ENCODE data around the gene SERPINB12.
A peak's percentile ranks its signal among the peaks of the same experiment; 100 is the strongest.

The SERPINB12 gene, protein sequence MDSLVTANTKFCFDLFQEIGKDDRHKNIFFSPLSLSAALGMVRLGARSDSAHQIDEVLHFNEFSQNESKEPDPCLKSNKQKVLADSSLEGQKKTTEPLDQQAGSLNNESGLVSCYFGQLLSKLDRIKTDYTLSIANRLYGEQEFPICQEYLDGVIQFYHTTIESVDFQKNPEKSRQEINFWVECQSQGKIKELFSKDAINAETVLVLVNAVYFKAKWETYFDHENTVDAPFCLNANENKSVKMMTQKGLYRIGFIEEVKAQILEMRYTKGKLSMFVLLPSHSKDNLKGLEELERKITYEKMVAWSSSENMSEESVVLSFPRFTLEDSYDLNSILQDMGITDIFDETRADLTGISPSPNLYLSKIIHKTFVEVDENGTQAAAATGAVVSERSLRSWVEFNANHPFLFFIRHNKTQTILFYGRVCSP

DNA sequence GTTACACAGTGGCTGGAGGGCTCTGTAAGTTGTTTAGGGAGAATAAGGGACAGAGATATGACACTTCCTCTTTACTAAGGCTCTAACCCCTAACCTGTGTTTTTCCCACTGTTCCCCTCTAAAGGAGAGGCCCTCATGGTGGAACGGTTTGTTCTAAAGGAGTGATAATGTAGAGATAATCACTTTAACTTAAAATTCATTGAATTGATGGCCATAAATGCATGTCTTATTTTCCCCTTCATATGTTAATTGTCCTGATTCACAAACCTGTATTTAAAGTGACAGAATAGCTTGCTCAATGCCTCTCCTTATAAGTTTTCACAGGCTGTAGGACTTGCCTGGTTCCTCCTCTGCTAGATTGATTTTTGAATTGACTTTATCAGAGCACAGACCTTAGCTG is at the start of gene SERPINB12:
Gene SERPINB12, plus strand, starts transcription at position 301 of the 400 bp plus-strand sequence. CDS start 13,791 bp downstream, outside the sequence.
- DNase-seq, result no peak

GRCh38 chr18:63492851-63493250 is 49.3 kb upstream of the SERPINB12 start:
- DNase-seq, result no peak

DNA sequence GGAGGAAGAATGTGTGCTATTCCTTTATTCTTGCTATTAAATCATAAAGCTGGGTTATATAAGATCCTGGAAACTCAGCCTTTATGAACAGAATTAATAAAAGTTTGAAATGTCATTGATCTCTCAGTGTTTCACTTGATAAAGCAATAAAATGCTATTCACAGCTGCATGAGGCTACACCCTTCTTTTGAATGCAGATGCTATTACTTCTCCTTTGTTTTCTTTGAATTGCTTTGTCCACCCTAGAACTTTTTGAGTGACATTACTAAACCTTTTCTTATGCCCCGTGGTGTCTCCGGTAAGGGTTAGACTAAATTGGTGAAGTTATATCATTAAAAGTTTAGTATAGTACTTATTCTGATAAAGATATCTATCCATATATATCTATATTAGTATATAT is 46.5 kb upstream of the SERPINB12 start:
- DNase-seq, result no peak

GRCh38 chr18:63505566-63506335 is 36.4 kb upstream of the SERPINB12 start:
- peak; percentile 17 for DNase-seq

DNA sequence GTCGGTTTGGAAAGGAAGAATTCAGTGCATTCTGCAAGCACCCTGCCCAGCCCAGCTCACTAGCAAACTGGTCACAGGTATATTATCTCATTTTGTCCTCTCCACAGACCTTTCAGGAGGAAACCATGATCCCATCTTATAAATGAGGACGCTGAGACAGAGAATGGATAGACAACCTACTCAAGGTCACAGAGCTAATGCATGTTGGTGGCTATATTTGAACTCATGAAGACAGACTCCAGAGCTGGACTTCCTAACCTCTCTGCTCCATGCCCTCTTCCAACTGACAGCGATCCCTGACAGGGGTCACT is 35.9 kb upstream of the SERPINB12 start:
- DNase-seq, result no peak

GRCh38 chr18:63508596-63508995 is 33.6 kb upstream of the SERPINB12 start:
- DNase-seq, result no peak

DNA sequence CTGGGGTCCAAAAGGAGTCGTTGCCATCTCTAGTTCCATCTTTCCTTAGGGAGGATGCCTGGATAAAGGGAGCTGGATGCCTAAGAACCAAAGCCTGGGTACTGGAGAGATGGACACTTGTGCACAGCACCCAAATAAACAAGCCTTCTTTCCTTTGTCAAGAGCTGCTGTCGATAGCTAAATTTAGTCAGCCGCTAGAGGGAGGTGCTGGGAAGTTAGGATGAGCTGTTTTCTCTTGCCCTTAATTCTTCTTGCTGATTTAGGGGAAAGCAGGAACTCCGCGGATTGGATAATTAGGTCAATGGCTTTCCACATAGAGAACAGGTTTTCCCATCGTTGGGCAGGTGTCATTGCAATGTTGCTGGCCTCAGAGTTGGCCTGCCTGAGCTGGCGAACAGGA is 30.9 kb upstream of the SERPINB12 start:
- peak; percentile 59 for DNase-seq

DNA sequence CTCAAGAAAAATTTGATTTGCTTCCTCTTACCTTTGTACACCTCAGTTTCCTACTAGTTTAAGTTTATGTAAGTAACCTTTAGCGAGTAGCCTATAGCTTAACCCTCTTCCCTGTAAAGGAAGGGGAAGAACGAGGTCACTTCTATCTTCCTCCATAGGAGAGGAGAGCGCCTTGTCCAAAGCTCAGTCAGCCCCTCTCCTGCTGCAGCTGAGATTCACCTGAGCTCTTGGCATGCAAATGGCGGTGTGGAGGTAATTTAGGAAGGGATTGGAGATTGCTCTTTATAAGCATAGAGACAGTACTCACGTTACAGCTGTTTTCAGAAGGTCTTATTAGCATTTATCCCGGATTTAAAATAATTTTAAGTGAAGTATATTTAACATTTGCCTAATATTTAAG is 27.8 kb upstream of the SERPINB12 start:
- DNase-seq, result no peak

DNA sequence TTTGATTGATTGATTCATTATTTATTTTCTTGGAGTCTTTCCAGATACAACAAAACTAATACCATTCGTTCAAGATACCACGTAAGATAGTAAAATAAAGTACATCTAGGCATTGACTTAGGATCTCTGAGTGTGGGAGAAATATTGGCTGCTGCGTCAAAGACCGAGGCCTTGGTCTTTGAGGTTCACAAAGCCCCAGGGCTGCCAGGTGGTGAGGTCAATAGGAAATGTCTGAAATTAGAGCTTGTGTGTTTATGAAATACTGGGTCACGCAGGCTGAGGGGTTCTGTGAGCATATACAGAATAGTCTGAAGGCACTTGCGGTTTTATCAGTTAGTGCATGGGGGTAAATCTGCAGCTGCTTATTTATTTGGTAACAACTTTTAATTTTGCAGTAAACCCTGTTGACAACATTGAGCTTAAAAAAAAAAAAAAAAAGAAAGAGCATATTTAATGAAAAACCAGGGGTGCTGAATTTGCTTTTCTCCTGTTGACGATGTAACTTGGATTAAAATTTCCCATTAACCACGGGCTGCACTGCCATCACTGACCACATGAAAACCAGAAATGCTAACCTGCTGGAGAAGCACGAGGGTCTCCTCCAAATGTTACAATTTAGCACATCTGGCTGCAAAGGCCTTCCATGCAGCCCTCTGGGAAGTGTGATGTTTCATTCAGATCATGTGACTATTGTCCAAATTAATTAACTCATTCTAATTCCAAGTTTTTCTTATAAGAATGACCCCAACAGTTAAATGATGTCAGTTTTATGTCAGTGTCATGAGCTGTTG is 27.1 kb upstream of the SERPINB12 start:
- DNase-seq, result no peak

GRCh38 chr18:63515801-63516200 is 26.4 kb upstream of the SERPINB12 start:
- DNase-seq, result no peak

DNA sequence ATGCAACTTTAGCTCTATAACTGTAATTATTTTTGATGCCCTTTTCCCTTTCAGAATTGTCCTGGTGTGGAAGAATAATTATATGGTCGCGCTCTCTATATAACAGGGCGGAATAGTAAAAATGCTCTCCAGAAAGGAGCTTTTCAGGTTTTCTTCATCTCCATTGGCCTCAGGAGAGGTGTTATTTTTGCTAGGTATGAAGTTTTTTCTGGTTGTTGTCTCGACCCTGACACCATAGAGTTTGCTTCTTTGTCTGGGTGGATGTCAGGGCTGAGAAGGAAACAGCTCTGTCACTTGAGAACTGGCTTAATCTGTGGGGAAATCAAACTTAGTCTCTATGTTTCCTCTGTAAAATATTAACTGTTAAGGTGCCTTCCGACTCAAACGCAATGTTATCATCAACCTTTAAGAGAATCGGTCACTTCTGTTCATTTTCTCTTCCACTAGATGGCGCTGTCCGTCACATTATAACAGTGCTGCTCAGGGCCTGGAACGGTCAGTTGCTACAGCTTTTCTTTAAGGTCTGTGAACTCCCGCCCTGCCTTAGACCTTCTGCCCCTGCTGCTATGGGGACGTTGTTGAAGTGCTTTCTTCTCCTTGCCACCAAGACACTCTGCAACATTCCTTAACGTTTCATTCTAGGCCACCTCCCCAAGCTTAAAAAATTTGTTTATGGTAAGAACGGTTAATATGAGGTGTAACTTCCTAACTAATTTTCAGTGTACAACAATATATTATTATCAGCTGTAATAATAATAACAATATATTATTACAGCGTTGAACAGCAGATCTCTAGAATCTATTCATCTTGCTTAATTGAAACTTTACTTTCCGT is 23.8 kb upstream of the SERPINB12 start:
- DNase-seq, result peak; percentile 81

DNA sequence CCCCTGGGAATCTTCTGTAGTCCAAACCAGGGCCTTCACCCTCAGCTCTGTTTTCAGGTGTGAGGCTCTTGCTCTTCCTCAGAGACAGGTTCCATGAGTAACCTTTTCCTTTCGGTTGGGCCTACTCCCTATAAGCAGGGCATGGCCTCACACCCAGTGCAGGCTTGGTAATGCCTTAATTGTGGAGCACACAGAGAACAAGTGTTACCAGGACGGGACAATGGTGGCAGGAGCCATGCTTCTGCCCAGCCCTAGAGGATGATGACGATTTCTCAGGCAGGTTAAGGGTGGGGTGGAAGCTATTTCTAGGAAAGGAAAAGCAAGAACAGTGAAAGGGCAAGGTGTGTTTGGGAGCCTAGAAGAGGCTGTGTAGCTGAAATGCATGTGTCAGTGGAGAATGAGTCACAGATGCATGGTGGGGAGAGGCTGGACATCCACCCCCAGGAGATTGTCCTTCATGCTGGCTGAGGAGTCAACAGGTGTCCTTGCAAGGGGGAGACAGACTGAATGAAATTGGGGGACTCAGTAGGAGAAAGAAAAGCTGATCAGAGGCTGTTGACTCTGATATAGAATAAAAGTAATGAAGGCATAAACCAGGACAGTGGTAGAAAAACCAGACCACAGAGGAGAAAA is 22.0 kb upstream of the SERPINB12 start:
- DNase-seq, result no peak

DNA sequence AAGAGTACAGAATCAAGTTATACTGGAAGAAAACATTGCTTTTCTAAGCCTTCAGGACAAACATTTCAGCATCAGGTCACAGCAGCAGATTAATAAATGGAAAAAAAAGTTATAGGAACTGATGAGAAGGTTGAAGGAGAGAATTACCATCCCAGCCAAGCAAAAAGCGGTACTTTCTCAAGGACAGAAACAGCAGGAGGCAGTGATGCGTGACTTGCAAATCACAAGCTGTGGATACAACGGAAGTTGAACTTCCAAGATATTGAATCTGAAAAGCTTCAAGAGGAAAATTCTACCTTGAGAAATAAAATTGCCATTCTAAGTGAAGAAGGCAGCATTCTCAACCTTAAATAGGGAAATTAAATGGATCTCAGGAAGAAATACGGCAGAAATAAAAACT is 18.5 kb upstream of the SERPINB12 start:
- DNase-seq, result peak; percentile 25

GRCh38 chr18:63527251-63527650 is 14.9 kb upstream of the SERPINB12 start:
- DNase-seq, result no peak

DNA sequence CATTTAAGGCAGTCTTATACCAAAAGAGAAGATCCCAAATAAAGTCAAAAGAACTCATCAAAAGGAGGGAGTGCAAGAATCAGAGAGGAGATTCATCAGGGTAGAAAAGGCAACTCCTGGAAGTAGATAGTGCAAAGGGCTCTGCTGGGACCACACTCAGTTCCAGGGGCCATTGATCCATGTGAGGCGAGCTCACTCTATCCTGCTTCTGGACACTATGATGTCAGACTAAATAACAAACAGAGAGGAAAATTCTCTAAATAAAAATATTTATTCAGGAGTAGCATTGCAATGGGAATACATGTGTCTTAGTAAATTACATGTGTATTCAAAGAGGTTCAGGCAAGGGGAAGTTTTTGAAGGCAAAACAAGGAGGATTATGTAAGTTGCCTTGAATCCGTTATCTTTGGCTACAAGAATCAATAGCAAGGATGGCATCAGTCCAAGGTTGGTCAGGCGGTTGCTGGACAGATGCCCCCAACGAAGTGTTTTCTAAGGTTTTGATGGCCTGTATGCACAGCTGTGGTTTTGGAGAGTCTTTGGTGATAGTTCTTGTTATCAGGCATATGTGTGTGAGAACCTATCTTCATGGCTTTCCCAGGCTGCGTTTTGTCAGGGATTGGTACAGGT is 13.2 kb upstream of the SERPINB12 start:
- no peak for DNase-seq

DNA sequence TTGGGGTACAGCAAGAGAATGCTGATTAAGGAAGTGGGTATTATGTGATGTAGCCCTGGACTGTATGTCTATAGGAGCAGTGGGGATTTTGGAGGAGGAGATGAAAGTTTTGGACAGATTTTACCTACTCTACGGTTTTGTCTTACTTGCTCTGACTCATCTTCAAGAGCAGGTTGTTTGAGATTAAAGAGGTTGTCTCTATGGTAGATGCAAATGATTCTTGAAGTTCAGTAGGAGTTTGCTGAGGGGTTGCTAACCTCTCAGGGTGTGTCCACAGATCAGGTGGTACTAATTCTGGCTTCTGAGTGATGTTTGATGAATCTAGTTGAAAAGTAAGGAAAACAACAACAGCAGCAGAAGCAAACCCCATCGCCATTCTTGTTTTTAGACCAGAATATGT is 9.7 kb upstream of the SERPINB12 start:
- no peak for DNase-seq

DNA sequence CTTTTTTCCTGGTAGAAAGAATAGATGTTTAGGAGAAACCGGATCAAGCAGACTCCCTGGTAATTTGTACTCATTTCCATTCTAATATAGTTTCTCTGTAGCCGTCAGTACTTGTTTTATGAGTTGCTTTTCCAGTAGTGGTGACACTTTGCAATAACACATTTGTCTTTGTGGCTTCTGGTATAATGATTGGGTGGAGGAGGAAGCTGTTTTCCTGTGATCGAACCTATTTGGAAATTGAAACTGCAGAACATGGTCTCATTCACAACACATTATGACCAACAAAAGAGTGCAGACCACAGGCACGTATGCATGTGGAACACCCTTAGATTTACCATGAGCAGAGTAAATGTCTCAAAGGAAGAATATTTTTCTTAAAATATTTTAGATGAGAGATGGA is 7.6 kb upstream of the SERPINB12 start:
- DNase-seq, result no peak

DNA sequence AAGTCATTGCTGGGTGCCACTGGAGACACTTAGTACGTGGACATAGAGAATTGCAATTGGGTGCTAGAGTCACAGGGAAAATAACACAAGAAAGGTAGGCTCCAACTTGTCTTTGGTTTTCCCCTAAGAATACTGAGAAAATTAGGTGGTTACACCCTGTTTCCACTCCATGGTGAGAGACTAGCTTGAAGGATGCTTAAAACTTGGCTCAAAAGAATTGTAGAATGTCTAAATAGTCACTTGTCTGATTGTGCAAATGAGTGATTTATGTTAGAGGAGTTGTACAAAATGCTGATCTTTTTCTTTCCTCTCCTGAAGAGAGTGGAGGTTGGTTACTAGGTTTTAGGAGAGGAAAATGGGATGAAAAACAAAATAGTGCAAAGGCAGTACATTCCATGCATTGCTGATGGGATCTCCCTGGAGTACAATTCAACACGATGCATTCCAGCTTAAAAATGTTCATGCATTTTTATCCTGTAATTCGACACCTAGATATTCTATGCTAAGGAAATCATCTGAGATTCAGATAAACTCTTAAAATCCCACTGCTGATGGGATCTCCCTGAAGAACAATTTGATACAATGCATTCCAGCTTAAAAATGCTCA is 2.2 kb upstream of the SERPINB12 start:
- peak; percentile 93 for DNase-seq

DNA sequence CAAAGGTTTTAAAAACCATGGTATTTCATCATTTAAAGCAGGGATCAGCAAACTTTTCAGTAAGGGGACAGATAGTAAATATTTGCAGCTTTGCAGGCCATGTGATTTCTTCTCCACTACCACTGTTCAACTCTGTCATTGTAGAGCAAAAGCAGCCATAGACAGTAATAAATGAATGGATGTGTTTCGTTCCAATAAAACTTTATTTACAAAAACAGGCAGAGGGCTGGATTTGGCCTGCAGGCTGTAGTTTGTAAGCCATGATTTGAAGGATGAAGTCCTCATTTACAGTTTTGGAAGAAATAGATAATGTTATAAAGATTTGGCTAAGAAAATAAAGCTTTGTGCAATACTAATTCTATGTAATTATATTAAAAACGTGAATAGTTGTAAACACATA is 1.8 kb downstream of the SERPINB12 start:
- no peak for DNase-seq

DNA sequence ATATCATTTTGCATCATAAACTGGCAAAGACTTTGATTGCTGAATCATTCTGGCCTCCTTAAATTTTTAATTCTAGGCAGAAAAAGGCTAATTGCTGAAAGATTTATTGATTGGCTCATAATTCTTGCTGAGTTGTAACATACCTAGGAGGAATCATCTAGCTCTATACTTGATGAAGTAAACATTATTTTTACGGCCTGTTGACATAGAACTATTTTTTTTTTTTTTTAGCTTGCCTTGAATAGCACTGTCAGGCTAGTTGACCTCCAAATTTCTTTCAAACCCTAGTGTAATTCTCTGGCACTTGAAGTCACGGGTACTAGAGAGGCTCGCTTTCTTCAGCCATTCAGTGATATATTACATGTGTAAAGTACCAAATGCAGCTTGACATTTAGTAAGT is 2.8 kb downstream of the SERPINB12 start:
- DNase-seq, result peak; percentile 7

DNA sequence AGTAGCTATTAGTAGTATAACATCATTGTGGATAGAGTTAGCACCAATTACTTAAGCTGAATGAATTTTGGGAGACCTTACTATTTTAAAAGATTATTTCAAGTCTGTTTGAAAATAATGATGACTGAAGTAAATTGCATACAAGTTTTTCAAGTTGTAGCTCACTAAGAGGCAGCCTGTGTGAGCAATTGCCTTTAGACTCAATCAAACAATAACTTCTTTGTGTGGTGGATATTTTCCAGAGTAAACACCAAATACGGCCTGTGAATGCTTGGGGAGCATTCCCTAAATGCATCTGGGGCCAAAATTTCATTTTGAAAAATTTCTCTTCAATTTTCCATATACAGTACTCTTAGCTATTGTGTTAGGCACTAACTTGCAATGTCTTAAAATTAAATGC is 7.9 kb downstream of the SERPINB12 start:
- no peak for DNase-seq

Data from fibroblast of upper back skin (primary cell).